Neural cell (in vitro differentiated cells): ENCODE measurements around the gene GLRX. TPM values are rescaled to one million over a fixed set of nuclear protein-coding genes. Genes with fewer than 3 reads are reported as not detected.
"Not testable (repeated sequence)": the region's sequence is repeated elsewhere in the genome, so short reads cannot be mapped to it uniquely, and the experiment has no call there.

ENCODE experiments used
- H2AFZ ChIP-seq: fragments of 200-600, 300-800 bp; sonication (generic), shearing (Covaris generic); 2 replicates; pipeline ENCODE4 v1.6.0; 2014; ENCODE audit warnings: low read depth, mild to moderate bottlenecking, antibody characterized with exemption, low read length, moderate library complexity
- H3F3A ChIP-seq: fragments of 200-600 bp; shearing (Covaris generic); 2 replicates; pipeline ENCODE4 v1.6.1; 2016; ENCODE audit warnings: mild to moderate bottlenecking, moderate library complexity, mixed read lengths, antibody characterized with exemption, low read length; ENCODE audit not compliant: insufficient read depth, poor library complexity, severe bottlenecking
- H3K27ac ChIP-seq: fragments of 200-600, 300-800 bp; sonication (generic), shearing (Covaris generic); 2 replicates; pipeline ENCODE4 v1.5.1; 2014; ENCODE audit warnings: mild to moderate bottlenecking, low read length, moderate library complexity
- H3K27me3 ChIP-seq: fragments of 300-800, 200-600 bp; sonication (generic), shearing (Covaris generic); 2 replicates; pipeline ENCODE4 v1.6.0; 2014; ENCODE audit warnings: mild to moderate bottlenecking, low read depth, low read length, moderate library complexity; ENCODE audit not compliant: insufficient read depth
- H3K36me3 ChIP-seq: fragments of 300-800, 200-600 bp; sonication (generic), shearing (Covaris generic); 2 replicates; pipeline ENCODE4 v1.5.1; 2014; ENCODE audit warnings: mild to moderate bottlenecking, antibody characterized with exemption, low read length, moderate library complexity; ENCODE audit not compliant: insufficient read depth
- H3K4me2 ChIP-seq: fragments of 300-800, 200-600 bp; sonication (generic), shearing (Covaris generic); 2 replicates; pipeline ENCODE4 v1.6.0; 2014; ENCODE audit warnings: mild to moderate bottlenecking, low read length
- H3K4me3 ChIP-seq: fragments of 300-800, 200-600 bp; sonication (generic), shearing (Covaris generic); 2 replicates; pipeline ENCODE4 v1.5.1; 2014; ENCODE audit warnings: mild to moderate bottlenecking, low read length, moderate library complexity
- H3K79me2 ChIP-seq: fragments of 200-600 bp; shearing (Covaris generic); replicated peaks from 2 replicates; pipeline ENCODE4 v1.6.0; 2014; ENCODE audit warnings: mild to moderate bottlenecking, low read length, moderate library complexity; ENCODE audit not compliant: insufficient read depth
- H3K9ac ChIP-seq: fragments of 300-800, 200-600 bp; sonication (generic), shearing (Covaris generic); 2 replicates; pipeline ENCODE4 v1.6.1; 2016; ENCODE audit warnings: mild to moderate bottlenecking, low read length, mixed read lengths
- H3K9me2 ChIP-seq: fragments of 200-600 bp; shearing (Covaris generic); 2 replicates; pipeline ENCODE4 v1.6.1; 2016; ENCODE audit warnings: mild to moderate bottlenecking, low read length, mixed read lengths; ENCODE audit not compliant: insufficient read depth
- H3K9me3 ChIP-seq: fragments of 200-600, 300-800 bp; sonication (generic), shearing (Covaris generic); 2 replicates; pipeline ENCODE4 v1.6.1; 2016; ENCODE audit warnings: mild to moderate bottlenecking, mixed run types, low read length, moderate library complexity, mixed read lengths
- H4K20me1 ChIP-seq: fragments of 200-600 bp; shearing (Covaris generic); 2 replicates; pipeline ENCODE4 v1.6.1; 2016; ENCODE audit warnings: mild to moderate bottlenecking, mixed run types; ENCODE audit not compliant: insufficient read depth
- CTCF ChIP-seq: fragments of 450-650 bp; IDR thresholded peaks from 2 replicates; pipeline ENCODE4 v1.5.1; 2014; ENCODE audit warnings: antibody characterized with exemption, mild to moderate bottlenecking, moderate library complexity; ENCODE audit not compliant: poor library complexity, severe bottlenecking
- EP300 ChIP-seq: fragments of 450-650 bp; conservative IDR thresholded peaks from 2 replicates; pipeline ENCODE4 v1.6.1; 2014; ENCODE audit warnings: antibody characterized with exemption, mild to moderate bottlenecking, moderate library complexity; ENCODE audit not compliant: poor library complexity, severe bottlenecking
- EZH2 ChIP-seq: fragments of 200-600, 300-800 bp; shearing (Covaris generic), sonication (generic); IDR thresholded peaks from 2 replicates; pipeline ENCODE4 v1.6.1; 2014; ENCODE audit warnings: antibody characterized with exemption, low read length, borderline replicate concordance, mild to moderate bottlenecking; ENCODE audit not compliant: insufficient read depth, poor library complexity, severe bottlenecking
- MXI1 ChIP-seq: fragments of 450-650 bp; conservative IDR thresholded peaks from 2 replicates; pipeline ENCODE4 v1.6.1; 2014; ENCODE audit warnings: antibody characterized with exemption, mild to moderate bottlenecking; ENCODE audit not compliant: poor library complexity, severe bottlenecking
- POLR2AphosphoS5 ChIP-seq: IDR thresholded peaks from 2 replicates; pipeline ENCODE4 v1.6.1; 2012
- RAD21 ChIP-seq: fragments of 450-650 bp; conservative IDR thresholded peaks from 2 replicates; pipeline ENCODE4 v1.6.1; 2014; ENCODE audit warnings: antibody characterized with exemption, mild to moderate bottlenecking, moderate library complexity
- REST ChIP-seq: IDR thresholded peaks from 2 replicates; pipeline ENCODE4 v1.6.1; 2012; ENCODE audit warnings: borderline replicate concordance
- SMC3 ChIP-seq: fragments of 450-650 bp; conservative IDR thresholded peaks from 2 replicates; pipeline ENCODE4 v1.6.1; 2014; ENCODE audit warnings: antibody characterized with exemption, mild to moderate bottlenecking, moderate library complexity; ENCODE audit not compliant: poor library complexity
- TAF1 ChIP-seq: IDR thresholded peaks from 2 replicates; pipeline ENCODE4 v1.6.1; 2012; ENCODE audit warnings: low read depth
- polyA plus RNA-seq: library from polyadenylated mRNA; depleted of rRNA; stranded (reverse); fragments of >200 nt; gene quantifications from 2 replicates; pipeline ENCODE4 v1.2.3, GENCODE V29; 2014

Gene GLRX
- polyA plus RNA-seq, 1 donor from 2014 or later = 54.0 TPM

- no peaks in the 10 kb centered on the region for H3K27me3 ChIP-seq
- H3K79me2 ChIP-seq = peaks cover 3% of the 10 kb centered on the region
- TF ChIP-seq REST (no peak), TAF1 (no peak), MXI1 (no peak), SMC3 (no peak), CTCF (no peak), POLR2AphosphoS5 (no peak), EP300 (no peak), EZH2 (no peak)
- H3K27ac ChIP-seq = no peak overlapping the region
- no peak overlapping the region for H3K9ac ChIP-seq
- no peaks in the 10 kb centered on the region for H3K9me3 ChIP-seq
- H3F3A ChIP-seq = no peaks in the 10 kb centered on the region
- H3K36me3 ChIP-seq = no peaks in the 10 kb centered on the region
- H2AFZ ChIP-seq = no peak overlapping the region
- H3K4me3 ChIP-seq = no peak overlapping the region
- H4K20me1 ChIP-seq = no peaks in the 10 kb centered on the region
- no peak overlapping the region for H3K4me2 ChIP-seq
- no peaks in the 10 kb centered on the region for H3K9me2 ChIP-seq
These were observed 6.2 kb downstream of the GLRX start for GRCh38 chr5:95816341-95816740.

- Histone ChIP-seq H3K4me2 (no peak overlapping the region), H3K9me2 (no peaks in the 10 kb centered on the region), H3F3A (no peaks in the 10 kb centered on the region), H4K20me1 (no peaks in the 10 kb centered on the region), H2AFZ (no peak overlapping the region), H3K9me3 (no peaks in the 10 kb centered on the region), H3K4me3 (no peak overlapping the region), H3K27ac (no peak overlapping the region), H3K79me2 (peaks cover 3% of the 10 kb centered on the region), H3K36me3 (no peaks in the 10 kb centered on the region), H3K9ac (no peak overlapping the region), H3K27me3 (no peaks in the 10 kb centered on the region)
- TF ChIP-seq EP300 (no peak), POLR2AphosphoS5 (no peak), RAD21 (no peak)
These were observed 7.3 kb downstream of the GLRX start for GRCh38 chr5:95815155-95815729.

- not testable (repeated sequence) for H2AFZ ChIP-seq, H3K4me2 ChIP-seq, H3K36me3 ChIP-seq, H3K9me3 ChIP-seq, H3K79me2 ChIP-seq, H3K4me3 ChIP-seq, H3K27ac ChIP-seq, H3K9me2 ChIP-seq, H3K27me3 ChIP-seq, H3F3A ChIP-seq, H4K20me1 ChIP-seq, H3K9ac ChIP-seq
These were observed 9.5 kb downstream of the GLRX start for GRCh38 chr5:95813035-95813434.
